Fibroblast of skin of left quadriceps (primary cell): ENCODE measurements around the gene APP.

Experiments
- DNase-seq, 2 experiments: peaks; one replicate each; pipeline ENCODE4 v3.0.0-alpha.2; 2013; ENCODE audit warnings: low read depth in 2 of 2

Gene APP

GRCh38 chr21:26170471-26171257, at the start of gene APP:
TSS of gene APP (minus strand) at chr21:26170770. CDS start at chr21:26170620, 150 bp downstream.
- peak; percentile 48 to 56 for DNase-seq

DNA sequence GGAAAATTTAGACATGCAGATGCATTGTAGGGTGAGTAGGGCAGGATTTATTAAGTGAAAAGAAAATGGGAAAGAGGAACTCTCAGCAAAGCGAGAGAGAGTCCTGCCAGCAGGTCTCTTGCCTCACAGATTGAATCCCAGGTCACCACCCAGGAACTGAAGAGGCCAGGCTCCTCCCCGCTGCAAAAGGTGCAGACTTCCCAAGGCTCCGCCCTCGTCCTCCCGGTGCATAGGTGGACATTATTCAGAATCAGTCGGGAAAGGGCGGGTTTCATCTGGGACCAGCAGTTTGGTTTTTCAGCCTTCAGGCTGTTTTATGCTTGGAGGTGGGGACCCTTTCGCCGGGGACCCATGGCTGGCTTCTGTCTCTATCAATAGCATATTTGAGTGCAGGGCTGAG, 41.6 kb upstream of the APP start:
- no peak for DNase-seq

GRCh38 chr21:26210614-26211013, 40.0 kb upstream of the APP start:
- no peak for DNase-seq

DNA sequence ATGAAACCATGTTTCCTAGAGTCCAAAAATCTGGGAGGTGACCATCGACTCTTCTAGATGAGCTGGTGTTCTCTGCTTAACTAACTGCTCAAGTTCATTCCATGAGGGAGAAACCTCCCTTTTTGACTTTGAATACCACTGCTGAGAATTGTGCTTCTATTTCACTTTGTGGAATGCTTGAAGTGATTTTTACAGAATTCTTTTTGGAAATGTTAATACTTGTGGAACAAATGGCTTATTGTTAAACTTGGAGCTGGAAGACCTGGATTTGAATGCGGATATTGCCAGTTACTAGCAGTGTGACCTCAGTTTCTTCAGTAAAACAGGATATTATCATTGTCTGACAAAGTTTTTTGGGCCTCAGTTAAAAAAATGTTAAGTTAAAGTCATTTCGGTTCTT, 36.5 kb upstream of the APP start:
- DNase-seq: no peak

DNA sequence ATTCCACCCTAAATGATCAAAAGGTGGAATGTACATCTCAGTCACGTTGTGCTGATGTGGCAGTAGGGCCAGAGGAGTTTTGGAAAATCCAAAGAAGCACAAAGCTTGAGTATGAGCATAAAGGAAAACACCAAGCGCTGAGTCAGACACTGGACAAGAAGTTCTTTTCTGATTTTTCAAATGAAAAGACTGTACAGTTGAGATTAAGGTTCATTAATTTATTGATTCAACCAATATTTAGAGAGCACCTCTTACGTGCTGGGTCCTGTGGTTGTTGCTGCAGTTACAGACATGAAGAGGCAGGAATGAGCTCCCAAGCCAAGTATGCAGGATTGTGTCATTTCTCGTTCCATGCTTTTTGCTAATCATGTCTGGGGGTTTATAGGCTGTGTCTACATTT, 28.9 kb upstream of the APP start:
- peak; percentile 61 to 62 for DNase-seq

GRCh38 chr21:26195708-26196107, 25.1 kb upstream of the APP start:
- DNase-seq: no peak

- peak; percentile 62 to 69 for DNase-seq
Measured at GRCh38 chr21:26194811-26195251, 24.3 kb upstream of the APP start.

GRCh38 chr21:26194326-26194725, 23.8 kb upstream of the APP start:
- DNase-seq: no peak

- no peak for DNase-seq
Measured at GRCh38 chr21:26191609-26192008, 21.0 kb upstream of the APP start.

GRCh38 chr21:26188422-26188821, 17.9 kb upstream of the APP start:
- no peak for DNase-seq

DNA sequence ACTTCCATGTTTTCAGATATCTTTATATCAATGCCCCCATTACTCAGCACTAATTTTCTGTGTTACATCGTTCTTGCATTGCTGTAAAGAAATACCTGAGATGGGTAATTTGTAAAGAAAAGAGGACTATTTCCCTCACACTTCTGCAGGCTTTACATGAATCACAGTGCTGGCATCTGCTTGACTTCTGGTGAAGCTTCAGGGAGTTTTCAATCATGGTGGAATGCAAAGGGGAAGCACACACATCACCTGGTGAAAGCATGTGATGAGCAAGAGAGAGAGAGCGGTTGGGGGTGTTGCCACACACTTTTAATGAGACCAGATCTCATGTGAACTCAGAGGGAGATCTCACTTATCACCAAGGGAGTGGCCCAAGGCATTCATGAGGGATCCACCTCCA, 14.9 kb upstream of the APP start:
- DNase-seq: no peak

- no peak for DNase-seq
Measured at GRCh38 chr21:26185021-26185420, 14.5 kb upstream of the APP start.

DNA sequence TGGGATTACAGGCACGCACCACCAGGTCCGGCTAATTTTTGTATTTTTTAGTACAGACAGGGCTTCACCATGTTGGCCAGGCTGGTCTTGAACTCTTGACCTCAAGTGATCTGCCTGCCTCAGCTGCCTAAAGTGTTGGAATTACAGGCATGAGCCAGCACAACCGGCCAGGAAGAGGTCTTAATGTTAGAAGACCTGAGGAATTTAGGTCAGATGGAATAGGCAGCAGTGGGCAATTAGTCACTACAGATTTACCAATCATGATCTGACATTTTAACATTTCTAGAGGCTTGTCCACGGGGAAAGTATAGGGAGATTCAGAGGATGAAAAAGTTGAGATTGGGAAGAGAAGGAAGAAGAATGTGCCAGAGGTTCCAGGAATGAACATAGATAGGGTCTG, 8.9 kb upstream of the APP start:
- no peak for DNase-seq

GRCh38 chr21:26177746-26178426, 7.3 kb upstream of the APP start:
- DNase-seq: no peak

- no peak for DNase-seq
Measured at GRCh38 chr21:26177187-26177586, 6.6 kb upstream of the APP start.

DNA sequence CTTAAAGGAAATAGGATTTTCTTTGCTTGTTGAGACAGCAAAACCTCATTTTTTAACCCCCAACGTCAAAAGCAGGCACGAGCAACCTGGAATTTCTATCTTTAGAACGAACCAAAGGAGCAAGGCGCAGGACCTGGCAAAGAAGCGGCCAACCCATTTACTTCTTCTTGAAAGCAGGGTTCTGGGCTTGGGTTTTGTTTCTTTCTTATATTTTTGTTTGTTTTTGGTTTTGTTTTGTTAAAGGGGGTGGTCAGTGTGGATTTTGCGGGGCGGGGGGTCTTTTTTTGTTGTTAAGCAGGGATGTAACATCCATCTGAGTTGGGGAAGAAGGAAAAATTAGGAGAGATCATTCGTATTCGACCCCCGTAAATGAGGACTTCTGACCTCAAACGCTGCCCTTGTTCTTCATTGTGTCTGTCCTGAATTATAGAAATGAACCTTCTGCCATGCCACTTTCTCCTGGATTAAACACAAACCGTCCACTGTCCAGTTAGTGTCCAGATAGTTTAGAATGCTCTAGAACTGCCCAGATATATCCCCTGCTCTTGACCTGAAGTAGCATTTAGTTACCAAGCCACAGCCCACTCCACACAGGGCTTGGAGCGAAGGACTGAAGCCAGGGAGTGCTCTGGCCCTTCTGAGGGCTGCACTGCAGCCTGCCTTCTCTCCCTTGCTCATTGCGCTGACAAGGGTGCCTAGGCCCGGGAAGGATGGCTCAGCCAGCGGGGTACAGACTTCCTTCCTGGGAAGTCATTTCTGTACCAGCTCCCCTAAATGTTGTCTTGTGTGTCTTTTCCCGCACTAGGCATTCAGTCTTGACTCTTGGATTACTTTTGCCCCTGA, 909 bp upstream of the APP start:
- no peak for DNase-seq

DNA sequence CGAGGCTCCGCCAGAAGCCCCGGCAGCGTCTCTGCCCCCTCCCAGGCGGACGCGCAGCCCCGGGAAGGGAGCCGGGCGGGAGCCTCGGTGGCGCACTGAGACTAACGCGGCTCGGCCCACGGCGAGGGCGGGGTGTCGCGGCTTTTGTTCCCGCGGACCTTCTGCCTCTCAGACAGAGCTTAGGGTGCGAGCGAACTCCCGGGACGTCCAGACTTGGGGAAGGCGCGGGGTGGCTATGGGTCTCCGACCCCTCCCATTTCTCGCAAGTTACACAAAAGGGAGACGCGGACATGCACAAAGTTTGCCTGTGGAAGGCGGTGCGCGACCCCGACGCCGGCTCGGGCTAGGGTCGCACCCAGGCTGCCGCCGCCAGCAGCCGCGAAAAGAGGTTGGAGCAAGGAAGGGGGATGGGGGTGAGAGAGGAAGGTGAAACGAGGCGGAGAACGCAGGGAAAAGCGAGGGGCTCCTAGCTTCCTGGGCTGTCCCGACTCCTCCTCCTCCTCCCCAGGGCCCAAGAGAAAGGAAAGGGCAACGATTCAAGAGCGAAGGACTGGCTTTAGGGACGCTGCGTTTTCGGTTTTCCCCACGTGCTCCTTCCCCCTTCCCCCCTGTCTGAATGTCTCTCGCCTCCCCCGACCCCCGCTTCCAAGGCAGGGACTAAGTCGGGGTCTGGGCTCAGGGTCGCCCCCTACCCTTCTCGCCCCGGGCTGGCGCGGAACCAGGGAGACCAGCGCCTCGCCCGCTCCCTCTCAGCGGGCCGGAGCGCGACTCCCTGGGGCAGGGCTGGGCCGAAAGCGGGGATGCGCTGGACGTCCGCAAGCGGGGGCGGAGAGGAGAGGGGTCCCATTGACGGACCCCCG, 729 bp downstream of the APP start:
- DNase-seq: peak in 1 of 2 experiments; percentile 42

DNA sequence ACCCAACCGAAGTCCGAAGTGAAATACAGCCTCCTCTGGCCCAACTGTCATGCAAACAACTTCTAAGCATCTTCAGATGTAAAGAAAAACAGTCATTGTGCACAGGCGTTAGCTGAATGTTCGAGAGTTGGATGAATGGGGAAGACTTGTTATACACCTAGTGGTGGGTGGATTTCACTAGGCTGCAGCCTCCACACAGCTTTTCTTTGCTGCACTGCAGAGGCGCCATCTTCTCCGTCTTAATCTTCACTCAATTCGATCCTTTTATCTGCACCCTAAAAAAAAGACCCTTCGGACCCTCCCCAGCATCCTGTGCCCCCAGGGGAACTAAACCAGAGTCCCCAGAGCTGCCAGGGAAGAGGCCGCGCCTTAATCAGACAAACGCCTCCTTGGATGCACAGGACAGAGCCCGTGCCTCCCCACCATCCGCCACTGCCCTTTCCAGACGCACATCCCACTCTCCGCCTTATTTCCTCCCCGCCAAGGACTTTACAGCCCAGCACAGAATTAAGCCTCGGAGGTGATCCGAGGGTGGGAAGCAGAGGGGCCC, 1.4 kb downstream of the APP start:
- peak; percentile 27 to 42 for DNase-seq

GRCh38 chr21:26168371-26168770, 2.2 kb downstream of the APP start:
- DNase-seq: no peak

DNA sequence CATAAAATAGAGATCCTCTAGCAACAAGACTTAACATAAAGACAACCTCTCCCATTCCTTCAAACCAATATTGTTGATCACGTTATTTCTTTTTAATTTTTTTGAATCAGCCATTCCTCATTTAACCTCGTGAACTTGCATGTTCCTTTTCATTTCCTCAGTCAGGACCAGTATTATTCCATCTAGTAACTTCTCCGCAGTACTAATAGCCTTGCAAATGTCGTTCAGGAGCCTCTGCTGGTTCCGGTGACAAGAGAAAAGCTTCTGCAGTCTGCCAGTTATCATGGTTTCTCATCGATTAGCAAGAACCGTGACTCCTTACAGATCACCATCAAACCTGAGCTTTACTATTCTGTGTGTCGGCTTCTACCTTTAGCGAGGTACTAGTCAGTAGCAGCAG, 3.0 kb downstream of the APP start:
- DNase-seq: no peak

DNA sequence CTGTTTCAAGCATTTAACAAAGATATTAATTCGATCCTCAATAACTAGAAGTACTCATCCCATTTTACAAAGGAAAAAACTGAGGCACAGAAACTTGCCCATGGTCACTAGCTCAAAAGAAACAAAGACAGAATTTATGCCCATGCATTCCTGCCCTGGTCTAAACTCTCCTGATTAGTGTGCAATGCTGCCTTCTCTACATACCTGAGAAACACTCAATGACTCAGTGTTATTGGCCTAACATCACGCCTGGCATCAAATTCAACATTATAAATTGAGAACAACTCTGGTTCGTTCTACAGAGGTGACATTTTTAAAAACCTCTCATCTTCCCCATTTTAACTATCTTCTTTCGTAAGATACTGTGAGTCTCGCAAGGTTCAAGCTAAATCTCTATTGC, 5.2 kb downstream of the APP start:
- no peak for DNase-seq
